Astrocyte of the hippocampus (primary cell): ENCODE measurements around the gene B9D1.

Source experiments
- DNase-seq: peaks from one replicate; pipeline ENCODE4 v3.0.0; 2011; ENCODE audit warnings: low read depth, low spot score

B9D1 gene

DNA sequence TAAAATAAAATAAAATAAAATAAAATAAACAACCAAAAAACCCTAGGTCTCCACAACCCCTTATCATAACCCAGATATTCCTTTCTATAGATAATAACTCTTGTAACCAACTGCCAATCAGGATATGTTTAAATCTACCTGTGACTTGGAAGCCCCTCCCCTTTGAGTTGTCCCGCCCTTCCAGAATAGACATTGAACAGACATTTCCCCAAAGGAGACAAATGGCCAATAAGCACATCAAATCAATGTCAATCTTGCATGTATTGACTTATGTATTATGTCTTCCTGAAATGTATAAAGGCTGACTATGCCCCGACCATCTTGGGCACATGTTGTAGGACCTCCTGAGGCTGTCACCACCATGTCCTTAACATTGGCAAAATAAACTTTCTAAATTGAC lies 14.3 kb upstream of the B9D1 start:
- DNase-seq: no peak

DNA sequence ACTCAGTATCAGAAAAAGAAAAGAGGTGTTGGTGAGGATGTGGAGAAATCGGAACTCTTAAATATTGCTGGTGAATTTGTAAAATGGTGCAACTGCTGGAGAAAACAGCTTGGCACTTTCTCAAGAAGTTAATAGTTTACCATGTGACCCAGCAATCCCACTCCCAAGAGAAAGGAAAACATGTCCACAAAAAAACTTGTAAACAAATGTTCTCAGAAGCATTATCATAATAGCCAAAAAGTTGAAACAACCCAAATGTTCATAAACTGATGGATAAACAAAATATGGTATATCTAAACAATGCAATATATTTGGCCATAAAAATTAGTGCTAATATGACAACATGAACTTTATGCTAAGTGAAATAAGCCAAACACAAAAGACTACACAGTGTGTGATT lies 13.2 kb upstream of the B9D1 start:
- DNase-seq: no peak

DNA sequence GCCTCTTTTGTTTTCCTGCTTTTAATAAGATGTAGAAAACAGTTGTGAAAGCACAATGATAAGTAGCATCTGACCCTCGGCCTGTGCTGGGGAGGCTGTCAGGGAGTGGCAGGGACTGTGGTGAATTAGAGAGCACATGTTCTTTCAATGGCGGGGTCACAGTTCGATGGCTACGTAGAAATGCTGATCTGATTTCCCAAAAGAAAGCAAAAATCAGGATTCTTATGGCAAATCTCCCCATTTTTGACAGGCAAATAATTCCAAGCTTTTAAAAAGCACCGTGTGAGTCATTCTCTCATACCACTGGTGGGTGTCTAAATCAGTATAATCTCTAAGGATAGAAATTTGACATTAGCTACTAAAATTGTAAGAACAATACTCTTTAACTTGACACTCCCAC lies 11.6 kb upstream of the B9D1 start:
- DNase-seq: no peak

DNA sequence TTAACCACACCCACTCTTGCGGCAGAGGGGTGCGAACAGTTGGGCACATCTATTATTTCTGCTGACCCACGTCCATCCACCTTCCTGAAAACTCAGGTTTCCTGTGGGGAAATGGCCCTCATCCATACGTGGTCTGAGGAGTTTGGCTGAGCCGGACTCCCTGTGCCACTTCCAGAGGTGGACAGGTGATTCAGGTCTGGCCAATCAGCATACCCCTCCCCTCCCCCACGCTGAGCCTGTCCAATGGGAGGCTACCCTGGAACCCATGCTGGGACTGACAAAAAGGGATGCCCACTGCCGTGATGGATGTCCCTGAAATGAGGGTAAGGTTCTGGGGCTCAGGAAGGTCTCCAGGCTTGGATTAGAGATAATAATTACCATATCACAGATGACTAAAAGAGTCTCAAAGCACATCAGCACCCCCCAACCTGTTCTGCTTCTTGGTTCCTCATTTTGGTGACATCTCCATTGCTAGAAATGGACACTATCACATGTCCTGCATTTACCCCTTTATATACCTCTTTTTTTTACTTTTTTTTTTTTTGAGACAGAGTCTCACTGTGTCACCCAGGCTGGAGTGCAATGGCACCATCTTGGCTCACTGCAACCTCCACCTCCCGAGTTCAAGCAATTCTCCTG lies 10.5 kb upstream of the B9D1 start:
- DNase-seq: no peak

DNA sequence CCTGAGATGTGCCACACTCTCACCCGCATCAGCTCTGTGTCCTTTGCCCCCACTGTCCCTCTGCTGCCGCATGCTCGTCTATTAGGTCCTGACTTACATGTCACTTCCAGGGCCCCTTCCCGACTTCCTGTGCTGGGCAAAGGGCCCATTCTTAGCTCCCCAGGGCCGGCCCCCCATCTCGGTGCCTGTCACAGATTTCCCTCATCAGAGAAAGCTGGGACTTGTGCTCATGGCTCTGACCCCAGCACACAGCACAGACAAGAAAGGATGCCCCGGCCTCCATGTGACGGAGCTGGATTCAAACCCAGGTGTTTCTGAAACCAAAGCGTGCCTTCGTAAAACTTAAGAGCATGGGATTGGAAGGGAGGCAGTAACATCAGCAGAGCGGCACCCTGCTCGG lies 9.9 kb upstream of the B9D1 start:
- no peak for DNase-seq

DNA sequence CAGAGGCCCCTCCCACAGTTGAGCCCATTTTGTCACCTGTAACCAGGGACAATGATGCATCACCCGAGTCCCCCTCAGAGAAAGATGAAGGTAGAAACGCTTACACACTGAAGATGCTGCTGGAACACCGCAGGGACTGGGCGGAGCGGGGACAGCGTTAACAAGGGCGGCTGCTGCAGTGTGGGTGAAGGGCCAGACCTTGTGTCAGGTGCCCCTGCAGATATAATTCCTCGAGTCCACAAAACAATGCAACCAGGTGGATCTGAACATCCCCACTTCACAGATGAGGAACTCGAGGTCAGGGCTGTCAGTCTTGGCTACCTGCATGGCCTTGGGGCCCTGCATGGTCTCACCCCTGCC lies 9.5 kb upstream of the B9D1 start:
- DNase-seq: no peak

DNA sequence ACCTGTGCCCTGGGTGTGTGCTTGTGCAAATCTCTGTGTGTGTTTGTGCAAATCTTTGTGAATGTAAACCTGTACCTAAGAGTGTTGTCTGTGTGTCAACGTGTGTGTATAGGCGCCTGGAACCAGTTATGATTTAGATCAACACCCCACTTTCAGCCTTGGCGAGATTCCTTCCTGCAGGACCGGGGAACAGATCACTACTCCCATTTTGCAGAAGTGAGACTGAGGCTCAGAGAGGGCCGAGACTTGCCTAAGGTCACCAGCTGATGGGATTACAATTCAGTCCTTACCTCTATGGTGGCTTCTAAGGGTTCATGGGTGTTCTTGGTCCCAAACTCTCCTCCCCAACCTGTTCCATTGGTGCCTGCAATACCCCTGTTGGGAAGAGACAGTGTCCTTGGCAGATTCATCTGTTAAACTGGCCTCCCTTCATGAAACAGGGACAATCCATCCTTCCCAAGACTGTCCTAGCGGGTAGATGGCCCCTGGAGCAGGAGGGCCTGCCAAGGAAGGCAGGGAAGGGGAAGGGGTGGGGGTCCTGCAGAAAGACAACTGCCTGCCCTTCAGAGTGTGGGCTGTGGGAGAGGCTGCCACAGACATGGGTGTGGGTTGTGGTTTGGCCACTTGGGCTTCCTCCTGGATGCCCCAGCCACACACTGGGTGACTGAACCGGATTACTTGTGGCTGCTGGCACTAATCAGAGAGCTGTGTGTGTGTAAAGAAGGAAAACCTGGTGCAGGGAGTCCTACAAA lies 8.9 kb upstream of the B9D1 start:
- no peak for DNase-seq

DNA sequence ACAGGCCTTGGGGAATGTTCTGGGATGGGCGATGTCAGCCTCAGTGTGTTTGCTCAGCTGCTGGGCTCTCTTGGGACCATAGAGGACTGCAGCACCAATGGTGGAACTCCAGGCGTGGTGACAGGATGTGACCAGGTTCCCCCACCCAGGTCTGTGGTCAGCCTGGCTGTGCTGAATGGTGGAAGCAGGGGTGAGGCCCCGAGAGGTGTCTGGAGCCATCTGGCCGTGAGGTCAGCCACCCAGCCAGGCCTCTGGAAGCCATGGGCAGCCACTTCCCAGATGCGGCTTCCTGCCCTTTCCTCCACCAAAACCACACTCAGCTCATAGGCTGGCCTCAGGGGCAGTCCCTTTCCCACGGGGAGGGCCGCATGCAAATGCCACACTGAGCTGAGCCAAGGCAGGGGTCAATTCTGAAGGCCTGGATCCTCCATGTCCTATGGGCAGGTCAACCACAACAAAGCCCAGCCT lies 8.0 kb upstream of the B9D1 start:
- DNase-seq: no peak

DNA sequence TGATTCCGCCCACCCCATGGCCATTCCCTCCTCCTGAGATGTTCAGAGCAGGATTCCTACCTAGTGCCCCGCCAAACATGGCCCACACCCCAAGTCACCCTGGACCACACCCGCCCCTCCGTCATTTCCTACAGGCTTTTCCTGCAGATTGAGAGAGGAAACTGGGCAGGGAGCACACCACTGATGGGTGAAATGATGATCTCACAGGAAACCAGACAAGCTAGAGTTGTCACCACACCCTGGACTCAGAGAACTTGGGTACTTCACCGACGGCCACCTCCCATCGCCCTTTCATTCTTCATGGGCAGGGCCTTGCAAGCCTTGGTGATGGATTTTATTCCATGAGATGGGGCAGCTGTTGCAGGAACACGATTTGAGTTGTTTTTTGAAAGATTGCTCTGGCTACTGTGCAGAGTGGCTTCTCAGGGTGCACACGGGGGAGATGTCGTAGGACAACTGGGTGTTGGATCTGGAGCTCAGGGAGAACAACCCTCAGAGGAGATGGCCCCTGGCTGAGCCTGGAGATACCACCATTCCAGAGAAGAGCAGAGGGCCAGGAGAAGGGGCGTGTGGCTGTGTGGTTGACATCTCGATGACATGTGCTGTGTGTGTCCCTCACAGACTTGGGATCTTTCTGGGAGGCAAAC lies 7.4 kb upstream of the B9D1 start:
- DNase-seq: no peak

DNA sequence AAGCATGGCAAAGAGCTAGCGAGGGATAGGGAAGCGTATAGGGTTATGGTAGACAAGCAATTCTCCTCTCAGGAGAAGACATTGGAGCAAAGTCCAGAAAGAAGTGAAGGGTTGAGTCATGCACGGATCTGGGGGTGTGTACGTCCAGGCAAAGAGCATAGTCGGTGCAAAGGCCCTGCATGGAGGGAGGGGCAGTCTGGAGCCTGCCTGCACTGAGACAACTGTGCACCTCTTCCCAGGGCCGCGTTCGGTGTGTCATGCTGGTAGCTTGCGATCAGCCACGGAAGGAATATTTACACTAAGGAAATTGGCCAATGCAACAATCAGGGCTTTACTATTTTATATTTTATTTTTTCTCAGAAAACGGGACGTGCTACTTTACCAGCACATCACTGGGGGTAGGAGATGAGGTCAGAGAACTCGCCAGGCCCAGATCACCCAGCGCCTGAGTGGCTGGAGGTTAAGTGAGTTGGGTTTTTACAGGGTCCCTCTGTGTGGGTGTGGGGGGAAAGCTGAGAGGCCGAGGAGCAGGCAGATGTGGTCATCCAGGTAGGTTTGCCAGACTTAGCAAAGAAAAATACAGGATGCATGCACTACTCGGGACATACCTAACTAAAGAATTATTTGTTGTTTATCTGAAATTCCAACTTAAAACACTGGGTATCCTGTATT lies 6.7 kb upstream of the B9D1 start:
- no peak for DNase-seq

DNA sequence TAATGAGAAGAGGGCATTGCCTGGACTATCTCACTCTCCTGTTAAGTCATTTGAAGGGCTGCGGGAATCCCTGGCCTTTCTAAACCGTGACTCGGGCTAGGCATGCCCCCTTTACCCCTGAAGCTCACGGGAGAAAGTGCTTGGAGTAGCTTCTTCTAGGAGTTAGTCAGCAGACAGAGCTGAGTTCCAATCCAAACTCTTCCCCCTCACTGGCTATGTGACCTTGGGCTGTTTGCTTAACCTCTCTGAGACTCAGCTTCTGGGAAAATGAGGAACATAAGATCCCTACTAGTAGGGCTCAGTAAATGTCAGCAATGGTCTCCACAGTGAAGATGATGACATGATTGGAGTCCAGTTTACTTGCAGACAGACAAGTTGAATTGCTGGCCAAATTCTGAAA lies 5.7 kb upstream of the B9D1 start:
- DNase-seq: no peak

DNA sequence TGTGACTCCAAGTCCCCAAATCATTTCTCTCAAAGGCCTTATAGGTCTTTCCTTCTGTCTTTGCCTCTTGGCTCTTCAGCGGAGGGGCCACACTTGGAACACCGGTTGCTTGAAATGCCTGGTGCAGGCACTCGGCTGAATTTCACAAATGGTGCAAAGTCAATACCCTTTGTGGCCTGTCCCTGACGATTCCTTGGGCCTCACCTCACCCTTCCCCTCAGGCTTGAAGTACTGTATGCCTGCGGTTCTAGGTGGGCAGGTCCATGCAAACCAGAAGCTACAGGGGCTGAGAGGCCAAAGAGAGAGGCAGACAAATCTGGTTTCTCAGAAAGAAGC lies 4.1 kb upstream of the B9D1 start:
- no peak for DNase-seq

DNA sequence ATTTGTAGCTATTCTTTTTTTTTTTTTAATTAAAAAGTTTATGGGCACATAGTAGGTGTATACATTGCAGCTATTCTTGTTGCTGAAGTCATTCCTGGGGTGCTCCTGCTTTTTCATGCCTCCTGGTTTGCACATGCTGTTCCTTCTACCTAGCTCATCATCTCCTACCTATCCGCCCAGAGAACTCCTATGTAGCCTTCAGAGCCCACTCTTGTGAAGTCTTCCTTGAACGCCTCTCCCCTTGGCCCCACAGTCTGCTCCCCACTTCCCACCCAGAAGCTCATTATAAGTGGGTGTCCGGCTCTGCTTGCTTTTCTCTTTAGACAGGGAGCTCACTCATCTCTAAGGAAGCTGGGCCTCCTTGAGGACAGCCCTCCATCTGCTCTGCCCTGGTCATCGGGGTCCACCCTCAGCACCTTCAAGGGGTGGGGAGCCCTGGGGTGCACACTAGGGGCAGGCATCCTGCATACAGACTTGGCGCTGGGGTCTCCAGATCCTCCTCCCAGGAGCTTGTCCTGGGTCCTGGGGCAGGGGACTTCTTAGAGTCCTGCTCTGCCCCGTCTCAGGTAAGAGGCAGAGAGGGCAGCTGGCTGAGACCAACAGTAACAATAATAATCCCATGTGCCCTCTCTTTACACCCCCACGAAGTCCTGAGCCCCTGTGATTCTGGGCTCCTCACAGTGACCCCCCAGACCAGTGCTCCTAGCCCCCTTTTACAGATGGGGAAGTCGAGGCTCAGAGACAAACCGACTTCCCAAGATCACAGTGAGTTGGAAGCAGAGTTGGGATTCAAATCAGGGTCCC lies 3.5 kb upstream of the B9D1 start:
- DNase-seq: no peak

DNA sequence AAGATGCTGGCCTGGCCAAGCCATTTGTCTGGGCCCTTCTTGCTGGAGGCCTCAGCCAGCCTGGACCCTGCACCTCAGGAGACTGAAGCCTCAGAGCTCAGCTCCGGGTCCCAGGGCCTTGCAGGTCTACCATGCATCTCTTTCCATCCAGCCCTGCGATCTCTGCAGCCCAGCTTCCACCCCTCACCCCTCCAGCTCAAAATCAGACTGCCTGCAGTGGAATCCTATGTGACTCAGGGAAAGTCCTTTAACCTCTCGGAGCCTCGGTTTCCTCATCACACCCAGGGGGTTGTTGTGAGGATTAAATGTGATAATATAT lies 2.9 kb upstream of the B9D1 start:
- no peak for DNase-seq

DNA sequence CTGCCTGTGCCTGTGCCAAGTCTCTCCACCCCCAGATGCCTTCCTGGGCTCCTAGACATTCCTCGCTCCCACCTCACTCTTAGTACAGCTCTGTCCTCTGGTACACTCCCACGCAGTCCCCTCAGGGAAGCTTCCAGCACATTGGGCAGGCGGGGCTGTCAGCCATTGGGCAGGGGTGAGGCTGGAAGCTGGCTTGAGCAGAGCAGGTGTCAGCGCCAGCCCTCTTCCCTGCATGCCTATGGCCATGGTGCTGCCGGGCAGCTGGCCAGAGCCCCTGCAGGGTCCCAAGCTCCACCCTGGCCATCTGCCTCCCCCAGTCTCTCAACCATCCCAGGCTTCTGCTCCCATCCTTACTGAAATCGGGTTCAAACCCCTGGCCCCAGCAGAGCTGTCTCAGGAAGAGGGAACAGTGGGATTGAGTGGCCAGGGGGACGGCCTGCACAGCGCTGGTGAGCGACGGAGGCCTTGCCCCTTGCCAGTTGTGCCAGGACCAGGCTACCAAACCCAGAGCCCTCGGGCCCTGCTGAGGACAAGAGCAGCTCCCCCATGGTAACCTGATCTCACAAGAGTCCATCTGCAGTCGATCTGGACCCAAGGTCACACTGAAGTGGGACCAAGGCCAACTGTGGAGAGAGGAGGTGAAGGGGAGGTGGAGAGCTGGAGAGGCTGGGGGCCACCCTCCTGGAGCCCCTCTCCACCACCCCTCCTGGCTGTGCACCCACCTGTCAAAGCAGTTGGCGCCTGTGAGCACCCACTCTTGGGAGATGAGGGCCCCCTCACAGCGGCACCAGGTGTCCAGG lies 2.4 kb upstream of the B9D1 start:
- DNase-seq: peak; percentile 38

DNA sequence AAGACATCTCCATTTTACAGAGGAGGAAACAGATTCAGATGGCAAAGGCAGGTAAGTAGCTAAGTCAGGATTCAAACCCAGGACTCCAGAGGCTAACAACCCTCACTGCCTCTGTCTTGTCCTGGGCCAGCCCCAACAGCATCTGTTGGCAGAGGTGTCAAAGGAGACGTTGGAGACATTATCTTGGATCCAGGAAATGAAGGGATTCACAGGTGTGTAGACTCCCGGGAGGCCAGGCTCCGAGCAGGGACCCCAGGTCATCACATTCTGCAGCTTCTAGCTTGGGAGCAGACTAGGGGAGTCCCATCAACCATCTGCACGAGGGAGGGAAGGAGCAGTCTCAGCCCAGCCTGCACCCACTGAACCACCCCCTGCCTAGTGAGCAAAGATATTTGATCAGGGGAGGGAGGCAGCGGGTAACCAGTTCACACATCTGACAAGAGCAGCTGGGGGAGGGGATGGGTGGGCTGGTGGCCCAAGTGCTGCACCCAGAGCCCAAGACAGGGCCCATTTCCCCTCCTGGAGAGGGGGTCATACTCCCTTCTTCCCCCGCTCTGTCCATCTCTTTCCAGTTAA lies 1.0 kb upstream of the B9D1 start:
- no peak for DNase-seq

DNA sequence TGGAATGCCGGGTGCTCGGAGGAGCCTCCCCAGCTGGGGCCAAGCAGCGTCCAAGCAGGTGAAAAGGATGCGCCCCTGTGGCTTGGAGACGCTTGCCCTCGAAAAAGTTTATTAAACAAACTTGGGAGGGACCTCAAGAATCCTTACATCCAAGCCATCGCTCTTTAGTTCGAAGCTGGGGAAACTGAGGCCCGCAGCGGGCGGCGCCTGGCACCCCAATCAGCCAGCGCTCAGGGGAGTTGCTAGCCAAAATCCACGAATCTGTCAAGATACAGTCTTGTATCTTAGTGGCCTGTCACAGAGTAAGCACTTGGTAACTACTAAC lies 553 bp upstream of the B9D1 start:
- no peak for DNase-seq

DNA sequence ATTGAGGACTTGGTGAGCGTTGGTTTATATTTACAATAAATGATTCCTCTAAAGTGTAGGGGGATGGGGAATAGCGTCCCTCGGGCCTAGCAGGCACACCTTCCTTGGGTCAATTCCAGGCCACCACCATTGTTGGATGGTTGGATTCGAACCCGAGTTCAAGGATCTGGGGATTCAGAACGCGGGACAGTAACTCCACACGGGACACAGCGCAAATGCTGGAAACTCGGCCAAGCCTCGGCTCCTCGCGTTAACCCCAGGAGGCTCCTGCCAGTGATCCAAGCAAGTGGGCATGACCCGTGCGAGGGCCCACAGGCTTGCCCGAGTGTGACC lies 613 bp downstream of the B9D1 start:
- no peak for DNase-seq

DNA sequence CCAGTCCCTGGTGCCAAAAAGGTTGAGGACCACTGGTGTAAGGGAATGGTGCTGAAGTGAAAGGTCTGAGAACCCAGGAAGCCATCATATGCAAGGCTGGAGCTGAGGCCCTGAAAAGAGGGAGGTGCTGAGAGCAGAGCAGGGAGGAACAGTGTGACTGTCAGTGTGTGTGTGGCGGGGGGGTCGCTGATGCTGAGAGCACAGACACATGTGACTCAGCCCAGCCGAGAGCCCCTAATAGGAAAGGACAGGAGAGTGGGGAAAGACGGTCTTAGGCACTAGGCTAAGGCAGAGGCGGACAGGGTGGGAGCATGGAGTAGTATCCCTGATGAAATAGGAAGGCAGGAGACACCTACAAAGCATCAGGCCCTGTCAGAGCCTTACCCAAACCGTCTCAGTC lies 1.2 kb downstream of the B9D1 start:
- no peak for DNase-seq

DNA sequence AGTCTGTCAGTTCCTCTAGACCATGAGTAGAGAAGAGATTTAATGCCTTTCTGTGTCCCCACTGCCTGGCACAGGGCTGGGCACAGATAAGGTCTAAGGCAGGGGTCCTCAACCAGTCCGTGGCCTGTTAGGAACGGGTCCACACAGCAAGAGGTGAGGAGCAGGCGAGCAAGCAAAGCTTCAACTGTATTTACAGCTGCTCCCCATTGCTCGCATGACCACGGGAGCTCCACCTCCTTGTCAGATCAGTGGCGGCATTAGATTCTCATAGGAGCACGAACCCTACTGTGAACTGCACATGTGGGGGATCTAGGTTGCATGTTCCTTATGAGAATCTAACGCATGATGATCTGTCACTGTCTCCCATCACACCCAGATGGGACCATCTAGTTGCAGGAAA lies 1.8 kb downstream of the B9D1 start:
- DNase-seq: no peak

DNA sequence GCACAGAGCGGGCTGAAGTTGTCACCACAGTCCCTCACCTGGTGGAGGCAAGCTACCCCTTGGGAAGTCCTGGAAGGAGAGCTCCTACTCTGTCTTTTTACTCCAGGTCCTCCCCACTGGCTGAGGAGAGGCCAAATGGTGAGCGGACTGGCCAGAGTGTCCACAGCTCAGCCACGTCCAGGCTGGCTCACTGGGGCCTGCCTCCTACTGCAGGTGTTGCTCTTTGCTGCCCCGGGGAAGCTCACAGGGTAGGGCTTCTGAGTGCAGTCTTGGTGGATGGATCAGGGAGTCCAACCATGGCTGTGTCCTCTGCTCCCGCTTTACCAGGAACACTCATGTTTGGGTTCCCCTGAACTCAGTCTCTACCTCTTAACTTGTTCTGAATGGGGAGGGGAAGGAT lies 2.7 kb downstream of the B9D1 start:
- no peak for DNase-seq
